ENCODE data around the gene NPAS1.

The NPAS1 gene

DNA sequence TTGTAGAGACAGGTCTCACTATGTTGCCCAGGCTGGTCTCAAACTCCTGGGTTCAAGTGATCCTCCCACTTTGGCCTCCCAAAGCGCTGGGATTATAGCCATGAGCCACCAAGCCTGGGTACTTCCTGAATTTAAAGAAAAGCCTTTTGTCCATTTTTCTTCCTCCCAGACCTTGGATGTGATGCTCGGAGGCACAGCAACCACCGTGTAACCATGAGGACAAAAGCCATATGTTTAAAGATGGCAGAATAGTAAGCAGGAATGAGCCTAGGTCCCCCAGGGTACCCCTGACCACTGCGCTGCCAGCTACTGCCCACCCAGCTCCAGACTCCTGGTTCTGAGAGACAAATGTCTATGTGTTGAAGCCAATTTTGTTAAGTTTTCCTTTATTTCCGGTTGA, 62.9 kb downstream of the NPAS1 start:
- DNase-seq: no peak

- DNase-seq: no peak
Measured at GRCh38 chr19:47084879-47085439, 65.3 kb downstream of the NPAS1 start.

DNA sequence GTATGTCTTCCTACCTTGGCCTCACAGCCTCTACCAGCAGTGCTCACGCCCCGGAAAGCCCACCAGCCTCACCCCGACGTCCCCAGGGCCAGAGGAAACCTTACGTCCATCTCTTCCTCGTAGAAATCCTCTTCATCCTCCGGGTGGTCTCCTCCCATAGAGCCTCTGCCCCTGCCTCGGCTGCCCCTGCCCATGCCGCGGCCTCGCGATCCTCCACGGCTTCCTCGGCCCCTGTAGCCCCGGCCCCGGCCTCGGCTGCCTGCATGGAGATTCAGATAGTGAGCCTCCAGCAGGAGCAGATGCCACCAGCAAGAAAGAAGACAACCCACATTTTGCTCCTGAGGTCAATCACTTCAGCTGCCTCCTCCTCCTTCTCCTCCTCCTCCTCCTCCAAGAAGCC, 66.6 kb downstream of the NPAS1 start:
- no peak for DNase-seq

DNA sequence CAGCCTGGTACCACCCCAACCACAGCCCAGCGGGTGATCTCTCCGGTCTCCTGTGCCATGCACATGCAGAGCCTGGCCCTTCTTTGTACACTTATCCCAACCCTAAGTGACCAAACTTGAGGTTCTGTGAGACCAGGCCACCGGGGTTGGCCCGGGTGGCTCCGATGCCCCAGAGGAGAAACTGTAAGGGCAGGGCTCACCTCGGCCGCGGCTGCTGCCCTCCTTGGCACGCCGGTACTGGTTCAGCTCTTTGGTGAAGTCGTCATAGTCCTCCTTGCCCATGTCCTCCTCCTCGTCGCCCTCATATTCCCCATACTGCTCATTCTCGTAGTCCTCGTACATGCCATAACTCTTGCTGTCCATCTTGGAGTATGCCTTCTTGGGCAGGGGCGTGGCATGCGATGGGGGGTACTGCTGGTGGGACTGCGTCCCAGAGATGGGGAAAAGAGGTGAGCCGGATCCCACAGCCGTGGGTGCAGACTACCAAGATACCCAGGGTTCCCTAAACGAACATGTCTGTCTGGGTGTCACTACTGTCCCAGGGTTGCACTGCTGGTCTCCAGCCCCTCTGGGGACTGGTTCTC, 70.2 kb downstream of the NPAS1 start:
- no peak for DNase-seq

GRCh38 chr19:47093254-47093653, 73.6 kb downstream of the NPAS1 start:
- DNase-seq: no peak

DNA sequence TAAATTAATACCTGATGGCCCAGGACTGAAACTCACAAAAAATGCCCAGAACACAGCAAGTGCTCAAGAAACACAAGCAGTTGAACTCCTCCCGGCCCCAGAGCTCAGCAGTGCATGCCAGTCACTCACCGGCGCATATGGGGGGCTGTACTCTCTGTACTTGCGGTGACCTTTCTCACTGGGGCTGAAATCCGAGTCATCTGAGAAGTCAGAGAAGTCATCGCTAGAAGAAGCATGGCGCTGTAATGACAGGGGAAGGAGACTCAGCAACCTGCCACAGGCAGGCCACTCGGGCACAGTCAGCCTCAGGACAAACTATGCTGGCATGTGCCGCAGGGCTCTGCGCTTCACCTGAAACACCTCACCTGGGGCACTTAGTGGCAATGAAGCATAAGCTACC, 74.2 kb downstream of the NPAS1 start:
- DNase-seq: no peak

DNA sequence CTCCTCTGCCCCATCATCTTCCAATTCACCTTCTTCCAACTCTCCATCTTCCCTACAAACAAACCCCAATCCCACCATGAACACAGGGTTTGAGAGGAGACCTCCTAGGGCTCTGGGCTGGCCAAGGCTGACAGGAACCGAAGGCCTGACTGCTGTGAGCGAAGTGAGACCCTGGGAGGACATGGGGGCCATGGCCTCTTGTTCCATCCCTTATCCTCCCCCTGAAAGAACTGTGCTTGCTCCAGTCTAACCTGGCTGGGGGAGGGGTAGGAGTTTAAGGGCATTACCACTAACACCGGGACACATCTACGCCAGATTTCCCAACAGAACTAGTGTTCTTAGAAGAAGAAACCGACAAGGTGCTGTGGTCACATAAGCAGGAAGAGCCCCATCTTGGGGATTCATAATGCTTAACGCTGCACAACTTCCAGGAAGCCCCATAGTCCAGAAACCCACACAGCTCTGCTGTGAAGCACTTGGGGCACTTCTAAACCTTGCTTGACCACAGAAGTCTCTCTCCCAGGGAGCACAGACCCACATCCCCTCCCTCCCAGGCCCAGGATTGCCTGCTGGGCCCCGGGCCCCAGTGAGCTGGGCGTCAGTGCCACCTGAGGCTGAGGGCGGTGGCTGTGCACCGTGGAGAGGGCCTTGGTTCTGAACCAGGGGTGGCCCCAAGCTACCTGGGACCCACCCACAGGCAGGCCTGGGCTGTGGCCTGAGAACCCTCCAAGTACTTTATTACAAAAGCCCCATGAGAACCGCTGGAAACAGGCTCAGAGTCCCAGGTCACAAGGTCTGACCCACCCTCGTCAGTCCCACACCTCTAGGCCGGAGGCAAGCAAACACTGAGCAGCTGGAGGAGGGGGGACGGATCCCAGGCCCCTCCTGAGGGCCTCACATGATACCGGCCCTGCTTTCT, 75.2 kb downstream of the NPAS1 start:
- DNase-seq: no peak
